GM12892 (cell line): ENCODE results near the gene OAS2.
"Not testable (repeated sequence)": the region's sequence is repeated elsewhere in the genome, so short reads cannot be mapped to it uniquely, and the experiment has no call there.

Source experiments
- DNase-seq: peaks from one replicate; pipeline ENCODE4 v3.0.0; 2011; ENCODE audit not compliant: insufficient read length
- FAIRE-seq: peaks from 2 replicates; lab custom pipeline; 2011; peaks lifted over from hg19 to GRCh38; lab: Jason Lieb, UNC
- POLR2A ChIP-seq: IDR thresholded peaks from 2 replicates; pipeline ENCODE4 v1.6.1; 2011; ENCODE audit warnings: low read depth, low read length, control low read depth
- POLR2AphosphoS5 ChIP-seq: IDR thresholded peaks from 2 replicates; pipeline ENCODE4 v1.6.1; 2011; ENCODE audit warnings: low read depth, low read length, control low read depth
- TAF1 ChIP-seq: IDR thresholded peaks from 2 replicates; pipeline ENCODE4 v1.6.1; 2011; ENCODE audit warnings: low read depth, mild to moderate bottlenecking, control low read depth, low read length, borderline replicate concordance

Gene OAS2

GRCh38 chr12:112974904-112975303 is 3.4 kb upstream of the OAS2 start:
- DNase-seq (no peak), FAIRE-seq (no peak)
- TF ChIP-seq TAF1 (no peak), POLR2A (no peak), POLR2AphosphoS5 (no peak)

GRCh38 chr12:112977139-112977538 is 1.2 kb upstream of the OAS2 start:
- FAIRE-seq (no peak), DNase-seq (no peak)
- no peak for TF ChIP-seq POLR2A
- TF ChIP-seq POLR2AphosphoS5, result no peak
- no peak for TF ChIP-seq TAF1

- TF ChIP-seq POLR2AphosphoS5 (no peak), TAF1 (no peak), POLR2A (no peak)
- DNase-seq, result no peak
- FAIRE-seq, result no peak
These were observed 678 bp upstream of the OAS2 start for GRCh38 chr12:112977641-112978040.

GRCh38 chr12:112979041-112979680 is 842 bp downstream of the OAS2 start:
- TF ChIP-seq POLR2A (peak; percentile 64), POLR2AphosphoS5 (no peak; the same call in 1 of the 2 replicates), TAF1 (peak; percentile 24; the same call in 1 of the 2 replicates)
- FAIRE-seq (peak; percentile 87), DNase-seq (no peak)

GRCh38 chr12:112980491-112981158 is 2.3 kb downstream of the OAS2 start:
- FAIRE-seq, result peak; percentile 24
- TF ChIP-seq POLR2A (no peak), TAF1 (no peak), POLR2AphosphoS5 (no peak)
- no peak for DNase-seq

GRCh38 chr12:112985642-112986290 is 7.4 kb downstream of the OAS2 start:
- TF ChIP-seq TAF1, result no peak
- no peak for TF ChIP-seq POLR2AphosphoS5
- TF ChIP-seq POLR2A, result no peak
- FAIRE-seq (peak; percentile 46), DNase-seq (no peak)

- TF ChIP-seq POLR2A (no peak), TAF1 (no peak), POLR2AphosphoS5 (no peak)
- DNase-seq (no peak), FAIRE-seq (no peak)
These were observed 8.0 kb downstream of the OAS2 start for GRCh38 chr12:112986291-112986800.

GRCh38 chr12:112987561-112987960 is 9.2 kb downstream of the OAS2 start:
- no peak for FAIRE-seq
- no peak for DNase-seq
- no peak for TF ChIP-seq POLR2AphosphoS5
- TF ChIP-seq TAF1, result no peak
- no peak for TF ChIP-seq POLR2A

GRCh38 chr12:112988224-112988623 is 9.9 kb downstream of the OAS2 start:
- FAIRE-seq, result peak; percentile 65
- TF ChIP-seq TAF1 (no peak), POLR2AphosphoS5 (no peak), POLR2A (no peak)
- no peak for DNase-seq

GRCh38 chr12:112988823-112989385 is 10.6 kb downstream of the OAS2 start:
- DNase-seq, FAIRE-seq: not testable (repeated sequence)

- FAIRE-seq, result no peak
- TF ChIP-seq TAF1 (no peak), POLR2AphosphoS5 (no peak; the same call in 1 of the 2 replicates), POLR2A (peak; percentile 29; the same call in 1 of the 2 replicates)
These were observed 11.5 kb downstream of the OAS2 start for GRCh38 chr12:112989806-112990205.

More at GRCh38 chr12:112989806-112990205, 11.5 kb downstream of the OAS2 start:
- no peak for DNase-seq
